ENCODE results near the gene OXNAD1.

Gene OXNAD1

DNA sequence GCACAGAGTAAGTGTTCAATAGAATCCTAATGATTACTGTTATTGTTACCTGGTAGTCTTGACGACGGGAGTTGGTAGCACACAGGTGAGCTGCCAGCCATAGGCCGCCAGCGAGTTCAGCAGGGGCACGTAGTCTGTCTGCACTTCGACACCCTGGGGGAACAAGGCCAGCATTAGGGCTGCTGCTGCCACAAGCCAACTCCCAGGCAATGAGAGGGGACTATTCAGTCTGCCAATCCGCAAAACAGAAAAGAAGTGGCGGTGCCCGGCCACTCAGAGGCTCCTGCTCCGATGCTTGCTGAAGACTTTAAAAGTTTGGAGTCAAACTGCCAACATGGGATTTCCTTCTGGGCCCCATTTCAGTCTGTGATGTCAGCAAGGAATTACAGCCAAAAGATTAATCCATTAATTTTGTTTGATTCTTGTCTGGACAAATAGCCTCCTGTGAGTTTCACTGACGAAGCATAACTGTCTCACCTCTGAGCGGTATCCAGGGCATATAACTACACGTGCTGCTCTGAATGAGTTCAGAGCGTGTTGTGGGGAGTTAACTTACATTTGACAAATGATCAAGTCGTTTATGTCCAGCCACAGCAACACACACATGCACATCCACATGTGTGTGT, 61.8 kb downstream of the OXNAD1 start:
- DNase-seq = peak in 1 of 56 donors; percentile 9

DNA sequence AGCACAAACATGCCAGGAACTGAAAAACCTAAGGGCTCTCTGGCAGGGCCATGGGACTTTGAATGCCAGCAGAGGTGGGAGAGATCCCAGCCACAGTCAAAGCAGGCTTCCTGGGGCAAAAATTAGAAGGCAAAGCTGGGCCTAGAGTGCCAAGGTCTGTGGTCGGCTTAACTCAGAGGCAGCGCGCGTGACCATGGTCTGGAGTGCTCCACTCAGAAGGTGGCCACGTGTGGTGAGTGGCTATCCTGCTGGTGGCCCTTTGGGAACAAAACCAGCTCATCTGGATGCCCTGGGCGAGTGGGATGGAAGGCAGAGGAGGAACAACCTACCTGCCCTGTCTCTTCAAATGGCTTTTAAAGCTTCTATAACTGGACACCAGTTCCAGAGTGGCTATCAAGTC, 63.1 kb downstream of the OXNAD1 start:
- no peak for DNase-seq

DNA sequence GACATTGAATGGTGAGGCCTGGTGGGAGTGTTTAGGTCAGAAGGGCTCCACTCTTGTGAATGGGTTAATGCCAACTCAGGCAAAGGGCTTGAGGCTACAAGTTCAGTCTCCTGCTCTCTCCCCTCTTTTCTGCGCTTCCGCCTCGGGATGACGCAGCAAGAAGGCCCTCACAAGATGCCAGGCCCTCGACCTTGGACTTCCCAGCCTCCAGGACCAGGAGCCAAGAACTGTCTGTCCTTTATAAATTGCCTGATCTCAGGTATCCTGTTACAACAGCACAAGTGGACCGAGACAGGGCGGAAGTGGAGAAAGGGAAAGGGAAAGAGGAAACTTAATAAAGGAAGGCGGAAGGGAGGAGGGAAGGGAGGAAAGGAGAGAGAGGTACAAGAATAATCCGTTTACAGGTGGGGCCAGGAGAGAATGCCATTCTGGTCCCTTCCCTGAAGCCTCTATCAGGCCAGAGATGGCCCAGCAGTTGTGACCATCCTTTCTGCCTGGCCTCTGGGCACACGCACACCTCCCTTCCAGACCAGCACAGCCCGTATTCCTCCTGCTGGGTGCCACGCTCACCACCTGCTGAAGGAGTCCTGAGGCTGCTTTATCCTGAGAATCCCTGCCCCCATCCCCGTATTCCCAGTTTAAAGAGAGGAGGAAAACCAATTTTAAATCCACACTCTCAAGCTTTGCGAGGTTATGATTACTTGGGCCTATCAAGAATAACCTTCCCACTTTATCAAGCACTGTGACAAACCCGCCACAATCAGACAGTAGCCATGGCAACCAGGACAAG, 64.2 kb downstream of the OXNAD1 start:
- DNase-seq = peak in 1 of 56 donors; percentile 10

DNA sequence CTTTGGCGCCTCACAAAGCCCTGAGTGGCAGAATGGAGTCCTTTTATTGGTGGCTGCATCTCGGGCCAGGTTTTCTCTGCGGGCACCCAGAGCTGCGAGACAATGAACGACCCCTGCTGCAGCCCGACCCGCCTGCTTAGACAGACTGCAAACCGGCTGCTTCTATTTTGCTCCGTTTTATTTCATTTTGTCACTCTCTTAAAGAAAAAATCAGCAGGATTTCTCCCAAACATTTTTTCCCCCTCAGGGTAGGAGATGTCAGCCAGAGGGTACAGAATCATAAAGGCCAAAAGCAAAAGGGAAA, 64.8 kb downstream of the OXNAD1 start:
- peak in 3 of 56 donors; percentile 28 to 36 (median 30) for DNase-seq

DNA sequence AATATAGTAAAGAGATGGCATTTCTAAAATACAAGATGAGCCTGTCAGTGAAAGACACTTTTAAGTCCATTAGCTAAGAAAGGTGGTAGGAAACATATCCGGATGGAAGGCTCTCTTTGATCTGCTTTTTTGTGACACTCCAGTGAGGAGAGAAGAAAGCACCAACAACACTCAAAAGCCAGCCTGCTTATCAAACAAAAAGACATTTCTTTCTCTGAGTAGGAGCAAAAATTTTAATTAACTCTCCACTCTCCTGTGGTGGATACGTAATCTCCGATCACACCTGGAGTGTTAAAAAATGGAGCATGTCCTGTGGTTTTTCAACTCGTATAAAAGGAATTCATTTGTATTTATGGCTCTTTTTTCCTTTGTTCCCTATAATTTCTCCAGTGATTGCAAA, 65.3 kb downstream of the OXNAD1 start:
- DNase-seq = no peak

DNA sequence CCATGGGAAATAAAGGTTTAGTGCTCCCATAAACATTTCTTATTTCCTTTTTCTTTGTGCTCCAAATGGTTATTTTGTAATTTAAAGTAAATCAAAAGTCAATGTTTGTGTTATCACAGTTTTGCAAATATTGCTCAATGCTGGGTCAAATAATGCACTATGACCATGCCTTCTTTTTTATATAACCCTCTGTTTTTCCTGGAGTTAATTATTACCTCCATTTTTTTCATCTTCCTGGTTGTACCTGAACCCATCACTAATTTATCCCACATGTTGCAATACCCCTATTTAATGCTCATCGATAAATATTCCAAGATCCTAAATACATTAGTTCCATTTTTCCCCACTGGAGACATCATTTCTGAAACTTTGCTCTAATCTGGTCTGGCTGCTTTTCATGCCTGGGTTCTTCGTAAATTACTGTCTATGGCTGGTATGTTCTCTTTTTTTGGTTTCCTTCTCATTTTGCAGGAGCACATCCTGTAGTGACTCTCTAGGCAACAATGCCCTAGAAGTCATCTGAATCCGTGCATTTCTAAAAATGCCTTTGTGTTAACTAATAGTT, 66.4 kb downstream of the OXNAD1 start:
- DNase-seq = no peak

DNA sequence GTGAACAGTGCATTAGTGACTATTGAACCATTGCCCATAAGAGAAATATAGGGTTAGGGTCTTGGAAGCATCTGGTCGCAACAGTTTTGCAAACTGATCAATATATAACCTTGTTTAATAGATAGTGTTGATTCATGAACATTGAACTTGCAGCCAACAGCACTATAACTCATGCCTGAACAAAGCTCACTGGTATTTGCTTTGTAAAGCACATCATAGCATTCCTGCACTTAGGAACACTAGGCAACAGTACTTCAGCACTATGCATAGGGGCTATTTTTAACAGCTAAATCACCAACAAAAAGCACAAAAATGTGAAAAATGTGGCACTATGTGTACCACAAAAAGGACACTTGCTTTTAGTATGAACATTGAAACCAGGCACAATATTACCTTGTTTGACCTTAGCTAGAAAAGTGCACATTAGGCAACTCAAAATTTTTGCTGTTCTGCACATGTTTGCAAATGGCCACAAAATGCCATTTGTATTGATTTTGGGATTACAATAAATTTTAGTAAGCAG, 68.0 kb downstream of the OXNAD1 start:
- DNase-seq = no peak

DNA sequence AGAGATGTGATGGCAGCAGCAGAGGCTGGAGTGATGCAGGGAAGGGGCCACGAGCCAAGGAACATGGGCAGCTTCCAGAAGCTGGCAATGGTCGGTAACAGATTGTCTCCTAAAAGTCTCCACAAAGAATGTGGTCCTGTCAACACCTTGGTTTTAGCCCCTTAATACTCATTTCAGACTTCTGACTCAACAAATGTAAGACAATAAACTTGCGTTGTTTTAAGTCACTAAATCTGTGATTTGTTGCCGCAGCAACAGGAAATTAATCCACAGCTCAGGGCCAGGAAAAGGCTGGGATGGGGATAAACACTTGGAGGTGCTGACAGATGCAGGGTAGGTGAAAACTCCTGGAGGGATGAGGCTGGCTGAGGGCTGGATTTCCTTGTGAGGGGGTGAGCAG, 69.9 kb downstream of the OXNAD1 start:
- DNase-seq = no peak

DNA sequence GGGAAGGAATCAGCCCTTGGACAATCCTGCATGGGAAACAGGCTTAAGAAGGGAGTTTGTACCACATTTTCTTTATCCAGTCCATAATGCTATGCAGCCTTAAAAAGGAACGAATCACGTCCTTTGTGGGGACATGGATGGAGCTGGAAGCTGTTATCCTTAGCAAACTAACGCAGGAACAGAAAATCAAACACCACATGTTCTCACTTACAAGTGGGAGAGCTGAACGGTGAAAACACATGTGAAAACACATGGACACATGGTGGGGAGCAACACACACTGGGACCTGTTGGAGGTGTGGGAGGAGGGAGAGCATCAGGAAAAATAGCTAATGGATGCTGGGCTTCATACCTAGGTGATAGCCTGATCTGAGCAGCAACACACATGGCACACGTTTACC, 70.3 kb downstream of the OXNAD1 start:
- DNase-seq = no peak

DNA sequence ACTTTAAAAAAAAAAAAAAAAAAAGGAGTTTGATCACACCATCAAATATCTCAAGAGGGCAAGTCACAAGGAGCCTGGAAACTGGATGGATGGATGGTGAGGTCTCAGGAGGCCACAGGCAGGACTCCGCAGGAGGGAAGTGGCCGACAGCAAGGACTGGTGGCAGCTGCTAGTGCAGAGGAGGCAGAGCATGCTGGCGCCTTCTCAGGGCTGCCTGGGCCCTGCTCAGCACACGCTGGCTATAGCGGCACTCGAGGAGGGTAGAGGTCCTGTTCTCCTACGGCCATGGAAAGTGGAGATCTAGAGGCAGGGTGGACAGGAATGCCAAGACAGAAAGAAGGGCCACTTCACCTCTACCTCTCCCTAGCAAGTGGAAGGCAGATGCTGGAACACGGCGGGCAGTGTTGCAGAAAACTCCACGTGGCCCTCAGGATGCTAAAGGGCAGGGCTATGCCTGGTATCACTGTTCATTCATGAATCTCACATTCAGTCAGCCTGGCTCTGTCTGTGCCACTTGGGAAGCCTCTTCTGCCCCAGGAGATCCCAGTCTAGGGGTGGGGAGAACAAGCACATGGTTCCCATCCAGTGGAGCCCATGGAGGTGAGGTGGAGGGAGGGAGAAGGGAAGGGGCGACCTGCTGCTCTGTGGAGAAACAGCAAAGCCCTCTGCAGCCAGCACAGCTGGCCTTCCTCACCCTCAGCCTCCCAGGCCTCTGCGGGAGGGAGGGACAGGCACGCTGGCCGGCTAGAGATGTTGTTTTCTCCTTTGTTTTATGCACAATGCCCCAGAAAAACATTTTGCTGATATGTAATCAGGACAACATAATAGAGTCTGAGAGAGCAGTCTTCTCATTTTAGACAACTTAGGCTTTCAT, 71.0 kb downstream of the OXNAD1 start:
- no peak for DNase-seq

DNA sequence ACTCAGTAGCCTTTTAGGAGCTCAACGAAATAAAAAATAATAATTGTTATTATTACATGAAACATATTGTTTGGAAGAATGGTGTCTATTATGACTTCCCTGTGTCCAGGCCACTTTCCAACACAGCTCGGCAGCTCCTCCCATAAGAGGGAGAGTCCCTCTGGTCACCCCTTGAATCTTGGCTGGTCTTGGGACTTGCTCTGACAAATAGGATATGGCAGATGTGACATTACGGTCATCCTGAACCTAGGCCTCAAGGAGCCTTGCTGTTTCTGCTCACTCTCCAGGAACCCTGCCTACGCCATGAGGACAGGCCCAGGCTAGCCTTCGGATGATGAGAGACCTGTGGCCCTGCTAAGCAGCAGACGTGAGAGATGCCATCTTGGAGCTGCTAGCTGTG, 71.8 kb downstream of the OXNAD1 start:
- DNase-seq = no peak

DNA sequence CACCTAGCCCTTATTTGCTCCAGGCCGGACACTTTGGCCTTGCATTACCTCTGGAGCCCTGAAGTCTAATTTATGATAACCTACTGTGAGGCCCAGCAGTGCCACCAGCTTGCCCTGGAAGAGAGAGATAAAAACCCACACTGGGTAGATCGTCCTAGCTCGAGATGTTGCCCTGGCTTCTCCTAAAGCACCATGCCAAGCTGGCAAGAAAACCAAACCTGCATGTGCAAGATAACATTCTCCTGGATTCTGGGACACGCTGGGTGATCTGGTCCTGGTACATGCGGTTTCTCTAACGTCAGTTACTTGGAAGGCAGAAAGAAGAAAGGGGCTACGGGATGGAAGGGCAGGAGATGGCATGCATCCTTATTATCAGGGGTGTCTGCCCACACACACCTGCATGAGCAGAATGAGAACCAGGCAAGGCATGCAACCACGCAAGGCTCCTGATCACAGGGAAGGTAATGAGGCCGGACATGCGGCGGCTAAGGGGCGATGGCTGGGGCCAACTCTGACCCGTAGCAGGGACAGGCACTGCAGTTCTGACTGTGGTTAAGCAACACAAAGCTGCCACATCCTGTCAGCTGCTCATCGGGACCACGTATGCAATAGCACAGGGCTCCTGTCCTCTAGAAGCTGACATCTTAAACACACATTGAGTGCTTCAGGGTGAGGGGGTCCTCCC, 73.0 kb downstream of the OXNAD1 start:
- no peak for DNase-seq

DNA sequence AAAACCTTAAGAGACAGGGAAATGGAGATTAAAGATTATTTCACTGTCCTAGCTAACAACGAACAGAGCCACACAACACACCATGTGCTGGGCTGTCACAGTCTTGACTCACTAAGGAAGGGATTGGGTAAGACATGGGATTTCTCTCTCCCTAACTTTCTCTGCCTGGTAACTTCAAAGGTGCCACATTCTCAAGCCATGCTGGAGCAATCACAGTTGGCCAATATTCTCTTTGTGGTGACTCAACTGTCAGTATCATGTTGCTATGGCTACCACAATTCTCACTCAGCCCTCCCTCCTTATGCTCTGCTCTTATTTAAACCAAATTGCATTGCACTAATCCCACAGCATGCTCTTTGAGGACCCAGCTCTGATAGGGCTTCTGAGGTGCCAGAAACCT, 74.0 kb downstream of the OXNAD1 start:
- DNase-seq = no peak

DNA sequence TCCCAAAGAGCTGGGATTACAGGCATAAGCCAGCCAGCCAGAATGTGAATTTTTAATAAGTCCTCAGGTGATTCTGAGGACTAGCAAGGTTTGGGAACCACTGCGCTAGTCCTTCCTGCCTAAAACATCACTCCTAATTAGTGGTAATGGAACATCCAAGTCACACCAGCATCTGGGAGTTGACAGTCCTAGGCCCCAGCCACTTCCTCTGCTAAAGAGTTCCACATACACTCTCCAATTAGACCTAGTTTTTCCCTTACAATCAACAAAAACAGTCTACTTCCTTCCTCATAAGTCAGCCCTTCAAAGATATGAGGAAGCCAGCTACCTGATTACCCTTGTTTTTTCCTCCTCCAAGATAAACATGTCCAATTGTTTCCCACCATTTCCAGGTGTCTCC, 78.1 kb downstream of the OXNAD1 start:
- DNase-seq = no peak

DNA sequence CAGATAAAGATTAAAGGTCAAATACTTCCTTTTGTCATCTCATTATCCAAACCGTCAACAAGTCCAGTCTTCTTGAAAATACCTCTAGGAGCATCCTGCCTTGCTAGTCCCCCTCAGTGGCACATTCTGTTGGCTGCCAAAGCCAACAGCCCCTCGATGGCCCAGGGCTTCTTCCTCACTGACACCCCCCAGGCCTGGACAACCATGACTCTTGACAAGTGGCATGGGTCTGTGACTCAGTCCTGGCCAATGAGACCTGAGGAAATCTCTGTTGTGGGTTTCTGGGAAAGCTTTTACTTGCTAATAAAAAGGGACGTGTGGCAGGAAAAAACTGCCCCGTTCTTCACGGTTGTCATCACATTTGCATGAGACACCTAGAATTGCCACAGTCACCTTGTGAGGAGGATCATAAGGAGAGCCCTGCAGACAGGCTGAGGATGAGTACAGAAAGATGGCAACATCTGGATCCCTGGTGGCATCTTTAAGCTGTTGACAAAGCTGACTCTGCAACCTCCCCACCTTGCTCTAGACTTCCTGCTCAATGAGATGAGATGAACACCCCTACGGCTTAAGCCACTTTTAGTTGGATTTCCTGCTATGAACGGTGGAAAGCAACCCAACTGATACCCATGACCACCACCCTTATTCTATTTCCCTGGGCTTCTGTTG, 81.5 kb downstream of the OXNAD1 start:
- DNase-seq = no peak

DNA sequence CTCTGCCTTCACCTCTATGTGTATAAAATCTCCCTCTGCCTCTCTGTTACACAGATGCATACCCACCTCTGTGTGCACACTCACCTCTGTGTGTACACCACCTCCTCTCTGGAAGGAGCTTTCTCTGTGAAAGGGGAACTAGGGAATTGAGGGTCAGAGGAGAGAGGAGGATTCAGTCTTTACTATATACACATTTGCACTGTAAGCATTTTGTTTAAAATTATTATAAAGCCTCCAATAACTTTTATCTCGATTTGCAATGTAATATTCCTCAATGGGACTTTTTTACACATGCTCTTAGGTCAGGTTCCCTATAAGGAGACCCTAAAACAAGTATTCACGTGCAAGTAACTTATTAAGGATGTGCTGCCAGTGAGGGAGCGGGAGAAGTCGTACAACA, 82.5 kb downstream of the OXNAD1 start:
- no peak for DNase-seq

DNA sequence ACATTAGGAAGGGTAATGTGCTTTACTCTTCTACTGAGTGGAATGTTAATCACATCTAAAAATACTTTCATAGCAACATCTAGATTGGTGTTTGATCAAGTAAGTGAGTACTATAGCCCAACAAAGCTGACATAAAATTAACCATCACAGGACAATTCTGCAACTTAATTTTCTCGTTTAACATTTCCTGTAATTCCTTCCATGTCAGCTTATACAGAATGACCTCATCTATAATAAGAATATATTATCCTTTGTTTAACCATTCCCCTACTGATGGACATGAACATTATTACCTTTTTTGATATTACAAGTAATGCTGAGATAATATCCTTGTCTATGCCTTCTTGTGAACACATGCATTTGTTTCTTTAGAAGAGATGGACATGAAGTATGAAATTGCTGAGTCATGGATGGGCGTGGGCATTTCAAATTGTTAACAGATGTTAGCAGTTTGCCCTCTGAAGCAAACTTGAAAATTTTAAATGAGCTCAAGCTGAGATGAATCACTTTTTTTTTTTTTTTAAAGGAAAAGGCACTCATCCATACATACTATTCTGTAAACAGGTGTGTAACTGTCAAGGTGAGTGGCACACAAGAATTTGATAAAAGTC, 85.1 kb downstream of the OXNAD1 start:
- no peak for DNase-seq

DNA sequence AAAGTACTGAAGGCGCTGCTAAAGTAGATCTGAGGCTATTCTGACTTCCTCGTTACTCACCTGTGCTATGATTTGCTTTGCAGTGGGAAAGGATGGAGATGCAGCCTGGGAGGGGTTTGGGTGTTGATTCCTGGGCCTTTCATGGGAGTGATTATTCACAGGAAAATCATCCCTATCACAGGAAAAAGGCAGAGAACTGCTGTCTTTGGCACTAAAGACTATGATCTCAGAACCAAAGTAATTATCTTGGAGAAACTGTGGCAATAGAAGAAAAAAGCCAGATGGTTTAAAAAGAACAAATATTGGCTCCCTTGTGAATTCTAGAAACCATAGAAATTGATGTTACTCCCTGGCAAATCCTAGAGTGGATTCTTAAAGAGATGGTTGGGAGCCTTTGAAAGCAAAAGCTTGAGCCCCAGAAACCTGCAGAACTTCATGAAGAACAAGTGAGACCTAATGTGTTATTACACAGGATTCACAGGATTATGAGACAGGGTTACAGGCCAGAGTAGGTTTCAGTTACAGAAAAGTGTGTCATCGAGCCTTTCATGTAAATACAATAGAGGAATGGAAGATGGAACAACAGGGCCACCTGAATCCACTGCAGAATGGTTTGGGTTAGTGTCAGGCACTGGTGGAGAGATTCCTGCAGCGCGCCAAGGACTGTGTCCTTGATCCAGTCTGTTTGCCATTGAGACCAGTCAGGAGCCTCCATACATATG, 85.7 kb downstream of the OXNAD1 start:
- no peak for DNase-seq

DNA sequence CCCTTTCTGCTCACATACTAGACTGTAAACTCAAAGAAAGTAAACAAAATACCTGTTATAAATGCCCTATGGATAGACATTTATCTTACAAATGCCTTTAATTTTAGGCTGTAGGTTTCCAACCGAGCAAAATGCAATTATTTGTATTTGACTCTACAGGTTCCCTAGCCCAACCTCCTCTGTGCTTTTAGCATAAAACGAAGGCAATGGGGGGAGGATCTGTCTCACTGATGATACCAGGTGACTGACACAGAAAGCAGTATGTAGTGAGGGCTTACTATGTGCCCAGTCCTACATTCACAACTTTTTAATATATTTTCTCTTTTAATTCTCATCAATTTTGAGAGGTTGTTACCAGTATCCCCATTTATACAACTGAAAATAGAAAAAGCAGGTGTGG, 87.4 kb downstream of the OXNAD1 start:
- DNase-seq = no peak

DNA sequence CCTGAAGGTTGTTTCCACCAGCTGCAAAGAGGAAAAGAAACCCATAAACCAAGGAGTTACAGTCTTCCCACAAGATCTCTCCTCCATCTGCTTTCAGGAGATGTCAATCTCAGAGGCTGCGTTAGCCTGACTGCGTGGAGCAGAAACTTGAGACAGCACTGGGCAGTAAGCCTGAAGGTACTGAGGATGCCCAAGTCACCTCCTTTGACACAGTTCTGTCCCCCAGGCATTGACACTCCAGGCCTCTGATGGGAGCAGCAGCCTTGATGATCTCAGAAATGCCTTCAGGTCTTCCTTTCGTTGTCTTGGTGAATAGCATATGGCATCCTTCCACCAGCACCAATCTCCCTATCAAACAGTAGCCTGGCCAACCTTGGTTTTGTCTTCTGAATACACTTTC, 89.3 kb downstream of the OXNAD1 start:
- no peak for DNase-seq
